B cell (primary cell): Measurements from ENCODE around the gene QKI. TPM values are rescaled to one million over a fixed set of nuclear protein-coding genes. Genes with fewer than 3 reads are reported as not detected.

Experiments used
- ATAC-seq: fragments of 200-7000 bp; cut with Tn5 transposase; one replicate; pipeline ENCODE4 v1.10.0; 2021; ENCODE audit warnings: low read depth, mild to moderate bottlenecking, moderate number of reproducible peaks, moderate library complexity
- CTCF ChIA-PET: fragments of 350-600 bp; sonication (Branson Sonifier 250); formaldehyde crosslinking; loops from one replicate; lab custom pipeline; 2021; ENCODE audit warnings: antibody characterized with exemption, inconsistent platforms; lab: Charles Lee
- POLR2A ChIA-PET: fragments of 350-600 bp; sonication (Branson Sonifier 250); formaldehyde crosslinking; loops from one replicate; lab custom pipeline; 2021; ENCODE audit warnings: antibody characterized with exemption; lab: Charles Lee
- DNase-seq: peaks from one replicate; pipeline ENCODE4 v3.0.0; 2013
- H2AFZ ChIP-seq: 2 replicates; pipeline ENCODE4 v1.6.1; 2012; ENCODE audit warnings: mild to moderate bottlenecking, low read depth, low read length; ENCODE audit not compliant: insufficient read depth, poor library complexity, severe bottlenecking
- H3K27ac ChIP-seq, 2 donors: 1 replicate in 1 of 2; 2 replicates in 1 of 2; pipeline ENCODE4 v1.5.1; 2012 to 2013; ENCODE audit warnings: low read length in 2 of 2, mild to moderate bottlenecking in 2 of 2, moderate library complexity in 1 of 2
- H3K27me3 ChIP-seq, 4 experiments: fragments of 200-600 bp in 1 of 4; sonication (generic) in 1 of 4; replicated peaks in 1 of 4; 1 replicate in 2 of 4; 2 replicates in 2 of 4; pipeline versions ENCODE4 v1.6.1 to v1.7.0; 2013 to 2016; ENCODE audit warnings: low read length in 3 of 4, mild to moderate bottlenecking in 2 of 4, mixed read lengths in 1 of 4, moderate library complexity in 1 of 4; ENCODE audit not compliant: insufficient read depth in 4 of 4, control insufficient read depth in 3 of 4; ENCODE audit errors: control extremely low read depth in 1 of 4
- H3K36me3 ChIP-seq, 2 experiments: replicated peaks in 1 of 2; 1 replicate in 1 of 2; 2 replicates in 1 of 2; pipeline versions ENCODE4 v1.6.1 to v1.7.1; 2013; ENCODE audit warnings: low read length in 1 of 2; ENCODE audit not compliant: insufficient read depth in 2 of 2, control insufficient read depth in 1 of 2; ENCODE audit errors: control extremely low read depth in 1 of 2, extremely low read depth in 1 of 2
- H3K4me1 ChIP-seq, 2 donors: fragments of 200-600 bp in 1 of 2; sonication (generic) in 1 of 2; 1 replicate in 1 of 2; 2 replicates in 1 of 2; pipeline versions ENCODE4 v1.5.1 to v1.6.1; 2013 to 2017; ENCODE audit warnings: low read length in 2 of 2; ENCODE audit not compliant: control insufficient read depth in 2 of 2, insufficient read depth in 2 of 2
- H3K4me2 ChIP-seq: replicated peaks from 2 replicates; pipeline ENCODE3; 2012; ENCODE audit warnings: mild to moderate bottlenecking, low read depth, low read length; ENCODE audit not compliant: poor library complexity, severe bottlenecking
- H3K4me3 ChIP-seq, 5 experiments: fragments of 200-600 bp in 1 of 5; sonication (generic) in 1 of 5; 1 replicate in 3 of 5; 2 replicates in 2 of 5; pipeline versions ENCODE4 v1.5.1 to v1.7.0; 2011 to 2016; ENCODE audit warnings: low read length in 4 of 5, mild to moderate bottlenecking in 4 of 5, low read depth in 2 of 5, control low read depth in 1 of 5, moderate library complexity in 1 of 5; ENCODE audit not compliant: insufficient read depth in 1 of 5; ENCODE audit errors: control extremely low read depth in 1 of 5, extremely low read depth in 1 of 5
- H3K79me2 ChIP-seq: fragments of 200-600 bp; sonication (generic); one replicate; pipeline ENCODE4 v1.6.0; 2016; ENCODE audit warnings: low read length; ENCODE audit not compliant: control insufficient read depth, insufficient read depth
- H3K9ac ChIP-seq: fragments of 200-600 bp; sonication (generic); 2 replicates; pipeline ENCODE4 v1.6.1; 2017; ENCODE audit warnings: mild to moderate bottlenecking, low read length, moderate library complexity
- H3K9me3 ChIP-seq, 3 donors: one replicate each; pipeline versions ENCODE4 v1.6.1 to v1.7.1; 2013; ENCODE audit warnings: low read length in 2 of 3; ENCODE audit not compliant: control insufficient read depth in 2 of 3, insufficient read depth in 1 of 3; ENCODE audit errors: control extremely low read depth in 1 of 3
- H4K20me1 ChIP-seq: 2 replicates; pipeline ENCODE4 v1.6.0; 2012; ENCODE audit warnings: mild to moderate bottlenecking, low read length; ENCODE audit not compliant: insufficient read depth, control insufficient read depth, poor library complexity, severe bottlenecking
- H3K27ac Mint-ChIP-seq: one replicate; pipeline ENCODE4 v1.8.0; 2021; ENCODE audit warnings: mixed read lengths
- H3K27me3 Mint-ChIP-seq: one replicate; pipeline ENCODE4 v1.8.0; 2021; ENCODE audit warnings: mixed read lengths
- H3K4me1 Mint-ChIP-seq: one replicate; pipeline ENCODE4 v1.8.0; 2021; ENCODE audit warnings: mixed read lengths
- H3K4me3 Mint-ChIP-seq: one replicate; pipeline ENCODE4 v1.8.0; 2021; ENCODE audit warnings: mixed read lengths
- H3K9me3 Mint-ChIP-seq: one replicate; pipeline ENCODE4 v1.8.0; 2022; ENCODE audit warnings: mixed read lengths; ENCODE audit not compliant: insufficient read depth
- CTCF ChIP-seq: fragments of 200-600 bp; IDR thresholded peaks from one replicate; pipeline ENCODE4 v1.8.0; 2022; ENCODE audit warnings: antibody characterized with exemption, mild to moderate bottlenecking
- EZH2 ChIP-seq: IDR thresholded peaks from 2 replicates; pipeline ENCODE4 v1.6.1; 2012; ENCODE audit warnings: borderline replicate concordance, low read depth, mild to moderate bottlenecking, moderate library complexity, low read length; ENCODE audit not compliant: insufficient read depth, poor library complexity, severe bottlenecking
- WGBS: methylation state at CpG from one replicate; pipeline ENCODE4 v1.1.5; 2013; ENCODE audit warnings: missing lambda C conversion rate; ENCODE audit not compliant: insufficient coverage; 5-methylcytosine and 5-hydroxymethylcytosine counted together
- intact Hi-C: fragments of 100-400 bp; cut with micrococcal nuclease; formaldehyde crosslinking; loops from one replicate; pipeline ENCODE4 v1.10.0; 2022
- polyA plus RNA-seq: library from polyadenylated mRNA; depleted of rRNA; stranded (reverse); fragments of >200 nt; gene quantifications from 2 replicates; pipeline ENCODE4 v1.2.3, GENCODE V29; 2012
- total RNA-seq, 2 donors: library from RNA; stranded (reverse); fragments of 120-200 nt in 1 of 2; gene quantifications; 1 replicate in 1 of 2; 2 replicates in 1 of 2; pipeline versions ENCODE4 v1.2.3 to v1.2.4, GENCODE V29; 2013 to 2022

QKI gene
- total and polyA plus RNA-seq, 2 donors (not counting 1 experiment from before 2014, with no cell fraction given) = 38.8 to 79.5 TPM

DNA sequence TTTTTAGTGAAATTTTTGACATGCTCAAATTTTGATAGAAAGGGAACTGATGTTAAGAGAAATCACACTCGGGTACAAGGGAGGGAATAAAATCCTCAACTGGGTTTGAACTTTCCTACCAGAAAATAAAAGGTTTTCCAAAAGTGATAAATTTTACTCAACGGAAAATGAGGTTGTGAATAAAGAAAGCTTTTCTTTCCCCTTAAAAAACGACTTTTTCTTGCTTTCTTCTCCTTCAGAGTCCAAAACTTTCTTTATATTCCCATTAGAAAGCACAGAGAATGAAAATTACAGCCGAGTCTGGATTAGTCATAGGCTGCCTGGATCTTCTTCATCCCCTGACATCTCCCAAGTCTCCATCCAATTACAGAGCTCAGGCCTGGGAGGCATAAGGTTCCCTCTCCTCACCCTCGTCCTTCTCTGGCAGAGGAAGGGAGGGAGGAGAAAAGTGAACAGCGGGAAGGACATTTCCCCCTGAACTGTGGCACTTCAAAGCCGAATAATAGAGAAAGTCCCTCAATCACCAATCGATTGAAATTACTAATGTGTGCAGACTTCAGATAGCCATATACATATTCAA, 28.1 kb upstream of the QKI start:
- TF ChIP-seq EZH2 (no peak), CTCF (no peak)
- H3K27me3 ChIP-seq = no peaks in the 10 kb centered on the region
- no peaks in the 10 kb centered on the region for H3K79me2 ChIP-seq
- Mint-ChIP-seq H3K27ac (no peak overlapping the region), H3K4me1 (no peaks in the 10 kb centered on the region), H3K4me3 (no peak overlapping the region), H3K27me3 (peaks cover 14% of the 10 kb centered on the region), H3K9me3 (peaks cover 5% of the 10 kb centered on the region)
- peaks cover 0 to 7% (median 0%) of the 10 kb centered on the region in 3 donors for H3K9me3 ChIP-seq
- ChIA-PET POLR2A (no interaction called here), CTCF (no interaction called here)
- ATAC-seq = no peak
- 80% methylated on average over 1 of the region's 8 CpGs for WGBS
- no peak overlapping the region for H3K27ac ChIP-seq
- H3K36me3 ChIP-seq = no peaks in the 10 kb centered on the region
- no peak overlapping the region for H3K4me2 ChIP-seq
- DNase-seq = no peak
- H3K4me1 ChIP-seq = no peaks in the 10 kb centered on the region
- intact Hi-C loops = no loop called here
- H3K4me3 ChIP-seq = no peak overlapping the region
- H2AFZ ChIP-seq = no peak overlapping the region
- H4K20me1 ChIP-seq = no peaks in the 10 kb centered on the region
- no peak overlapping the region for H3K9ac ChIP-seq

DNA sequence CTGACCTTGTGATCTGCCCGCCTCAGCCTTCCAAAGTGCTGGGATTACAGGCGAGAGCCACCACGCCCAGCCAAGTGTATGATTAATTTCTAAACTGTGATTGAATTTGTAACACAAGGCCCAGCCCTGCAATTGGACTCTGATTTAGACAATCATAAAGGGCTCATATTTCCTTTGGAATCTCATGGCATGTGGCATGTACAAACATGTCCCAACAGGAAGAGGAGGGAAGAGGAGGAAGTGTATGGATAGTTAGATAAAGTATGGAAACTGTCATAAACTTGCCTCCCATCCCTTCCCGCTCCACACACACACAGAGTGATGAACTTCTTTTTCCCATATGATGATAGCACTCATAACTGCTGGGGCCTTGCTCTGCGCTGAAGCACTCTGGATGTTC, 27.2 kb upstream of the QKI start:
- ATAC-seq (no peak), DNase-seq (no peak)
- intact Hi-C loops = no loop called here
- H3K4me1 Mint-ChIP-seq = no peaks in the 10 kb centered on the region
- Histone ChIP-seq H3K27me3 (no peaks in the 10 kb centered on the region), H2AFZ (no peak overlapping the region), H3K4me2 (no peak overlapping the region), H3K36me3 (no peaks in the 10 kb centered on the region), H3K4me1 (no peaks in the 10 kb centered on the region), H3K27ac (no peak overlapping the region), H3K4me3 (no peak overlapping the region), H3K79me2 (no peaks in the 10 kb centered on the region), H3K9me3 (peaks cover 0 to 7% (median 0%) of the 10 kb centered on the region in 3 donors), H4K20me1 (no peaks in the 10 kb centered on the region), H3K9ac (no peak overlapping the region)
- no peak overlapping the region for H3K27ac Mint-ChIP-seq
- H3K4me3 Mint-ChIP-seq = no peak overlapping the region
- peaks cover 5% of the 10 kb centered on the region for H3K9me3 Mint-ChIP-seq
- CTCF ChIA-PET = no interaction called here
- no peak for TF ChIP-seq CTCF
- no peak for TF ChIP-seq EZH2
- H3K27me3 Mint-ChIP-seq = peaks cover 18% of the 10 kb centered on the region
- WGBS = 100% methylated on average over 1 of the region's 5 CpGs
- POLR2A ChIA-PET = no interaction called here
